ENCODE measurements around the gene CEP85L. TPM values are rescaled to one million over a fixed set of nuclear protein-coding genes. Genes with fewer than 3 reads are reported as not detected.

Gene CEP85L
- total RNA-seq, 1 donor from 2014 or later = 19.3 TPM

- H3K79me2 ChIP-seq (ENCODE audit: insufficient read depth, low read length) = peaks cover 90% of the 10 kb centered on the region
- no peaks in the 10 kb centered on the region for H3K36me3 ChIP-seq (ENCODE audit: insufficient read depth, low read length)
- H3K9ac ChIP-seq (ENCODE audit: low read length) = no peak overlapping the region
- H3K27me3 ChIP-seq (ENCODE audit: insufficient read depth, low read length) = no peaks in the 10 kb centered on the region
- no peak overlapping the region for H3K4me2 ChIP-seq (ENCODE audit: low read length)
- H3K27ac ChIP-seq (ENCODE audit: low read depth, low read length) = no peak overlapping the region
- no peaks in the 10 kb centered on the region for H3K27me3 Mint-ChIP-seq (ENCODE audit: low read depth, unreplicated experiment)
- peaks cover 3% of the 10 kb centered on the region for H3K9me3 Mint-ChIP-seq (ENCODE audit: unreplicated experiment)
- TF ChIP-seq CTCF (IDR thresholded peaks at IDR 0.05; ENCODE audit: insufficient read depth, low read depth, low read length) = no peak
- no peak overlapping the region for H3K4me3 ChIP-seq (ENCODE audit: insufficient read depth, low read depth, low read length)
- H3K36me3 Mint-ChIP-seq (ENCODE audit: low read depth, unreplicated experiment) = peaks cover 2% of the 10 kb centered on the region
- H4K20me1 ChIP-seq (ENCODE audit: insufficient read depth, low read length) = peaks cover 41% of the 10 kb centered on the region
- no peak for FAIRE-seq
- H3K4me1 Mint-ChIP-seq (ENCODE audit: low read depth, unreplicated experiment) = no peaks in the 10 kb centered on the region
- DNase-seq (ENCODE audit: low read depth) = no peak
- no peaks in the 10 kb centered on the region for H3K9me3 ChIP-seq (ENCODE audit: insufficient read depth, low read depth, low read length)
- no peak overlapping the region for H3K4me3 Mint-ChIP-seq (ENCODE audit: unreplicated experiment)
- no peak overlapping the region for H3K27ac Mint-ChIP-seq (ENCODE audit: unreplicated experiment)
- H2AFZ ChIP-seq (ENCODE audit: low read depth, low read length) = no peak overlapping the region
- H3K4me1 ChIP-seq (ENCODE audit: insufficient read depth, low read length) = no peaks in the 10 kb centered on the region
Observed at GRCh38 chr6:118611334-118611733, 40.1 kb downstream of the CEP85L start.

GRCh38 chr6:118606858-118607257, 44.5 kb downstream of the CEP85L start:
- TF ChIP-seq EZH2 (IDR thresholded peaks at IDR 0.05; ENCODE audit: insufficient read depth, low read length) (no peak), CTCF (IDR thresholded peaks at IDR 0.05; ENCODE audit: insufficient read depth, low read depth, low read length) (no peak)
- no peaks in the 10 kb centered on the region for H3K4me1 Mint-ChIP-seq (ENCODE audit: low read depth, unreplicated experiment)
- no peaks in the 10 kb centered on the region for H3K36me3 ChIP-seq (ENCODE audit: insufficient read depth, low read length)
- H3K27ac ChIP-seq (ENCODE audit: low read depth, low read length) = no peak overlapping the region
- no peak overlapping the region for H3K4me2 ChIP-seq (ENCODE audit: low read length)
- DNase-seq (ENCODE audit: low read depth) (no peak), FAIRE-seq (no peak)
- H2AFZ ChIP-seq (ENCODE audit: low read depth, low read length) = no peak overlapping the region
- H3K4me3 ChIP-seq (ENCODE audit: insufficient read depth, low read depth, low read length) = no peak overlapping the region
- no peak overlapping the region for H3K4me3 Mint-ChIP-seq (ENCODE audit: unreplicated experiment)
- H3K36me3 Mint-ChIP-seq (ENCODE audit: low read depth, unreplicated experiment) = peaks cover 9% of the 10 kb centered on the region
- peaks cover 6% of the 10 kb centered on the region for H3K9me3 Mint-ChIP-seq (ENCODE audit: unreplicated experiment)
- peaks cover 71% of the 10 kb centered on the region for H3K79me2 ChIP-seq (ENCODE audit: insufficient read depth, low read length)
- H3K9ac ChIP-seq (ENCODE audit: low read length) = no peak overlapping the region
- H3K27me3 ChIP-seq (ENCODE audit: insufficient read depth, low read length) = no peaks in the 10 kb centered on the region
- H3K27me3 Mint-ChIP-seq (ENCODE audit: low read depth, unreplicated experiment) = no peaks in the 10 kb centered on the region
- peaks cover 33% of the 10 kb centered on the region for H4K20me1 ChIP-seq (ENCODE audit: insufficient read depth, low read length)
- H3K27ac Mint-ChIP-seq (ENCODE audit: unreplicated experiment) = no peak overlapping the region
- H3K4me1 ChIP-seq (ENCODE audit: insufficient read depth, low read length) = no peaks in the 10 kb centered on the region
- no peaks in the 10 kb centered on the region for H3K9me3 ChIP-seq (ENCODE audit: insufficient read depth, low read depth, low read length)

GRCh38 chr6:118606268-118606667, 45.1 kb downstream of the CEP85L start:
- no peaks in the 10 kb centered on the region for H3K4me1 Mint-ChIP-seq (ENCODE audit: low read depth, unreplicated experiment)
- no peaks in the 10 kb centered on the region for H3K27me3 Mint-ChIP-seq (ENCODE audit: low read depth, unreplicated experiment)
- Histone ChIP-seq H2AFZ (ENCODE audit: low read depth, low read length) (no peak overlapping the region), H3K27ac (ENCODE audit: low read depth, low read length) (no peak overlapping the region), H3K4me1 (ENCODE audit: insufficient read depth, low read length) (no peaks in the 10 kb centered on the region), H4K20me1 (ENCODE audit: insufficient read depth, low read length) (peaks cover 36% of the 10 kb centered on the region), H3K4me2 (ENCODE audit: low read length) (no peak overlapping the region), H3K27me3 (ENCODE audit: insufficient read depth, low read length) (no peaks in the 10 kb centered on the region), H3K9me3 (ENCODE audit: insufficient read depth, low read depth, low read length) (no peaks in the 10 kb centered on the region), H3K4me3 (ENCODE audit: insufficient read depth, low read depth, low read length) (no peak overlapping the region), H3K9ac (ENCODE audit: low read length) (no peak overlapping the region), H3K79me2 (ENCODE audit: insufficient read depth, low read length) (peaks cover 67% of the 10 kb centered on the region), H3K36me3 (ENCODE audit: insufficient read depth, low read length) (no peaks in the 10 kb centered on the region)
- H3K36me3 Mint-ChIP-seq (ENCODE audit: low read depth, unreplicated experiment) = peaks cover 7% of the 10 kb centered on the region
- no peak overlapping the region for H3K27ac Mint-ChIP-seq (ENCODE audit: unreplicated experiment)
- peaks cover 5% of the 10 kb centered on the region for H3K9me3 Mint-ChIP-seq (ENCODE audit: unreplicated experiment)
- TF ChIP-seq EZH2 (IDR thresholded peaks at IDR 0.05; ENCODE audit: insufficient read depth, low read length) (no peak), CTCF (IDR thresholded peaks at IDR 0.05; ENCODE audit: insufficient read depth, low read depth, low read length) (no peak)
- no peak overlapping the region for H3K4me3 Mint-ChIP-seq (ENCODE audit: unreplicated experiment)
- FAIRE-seq (no peak), DNase-seq (ENCODE audit: low read depth) (no peak)
